HG03565 (cell line): ENCODE measurements around the gene AKAP6.

Source experiments
- ATAC-seq: cut with Tn5 transposase; IDR thresholded peaks from one replicate; pipeline ENCODE4 v1.9.1; 2021; ENCODE audit warnings: mild to moderate bottlenecking, moderate library complexity; ENCODE audit not compliant: unreplicated experiment

The AKAP6 gene

DNA sequence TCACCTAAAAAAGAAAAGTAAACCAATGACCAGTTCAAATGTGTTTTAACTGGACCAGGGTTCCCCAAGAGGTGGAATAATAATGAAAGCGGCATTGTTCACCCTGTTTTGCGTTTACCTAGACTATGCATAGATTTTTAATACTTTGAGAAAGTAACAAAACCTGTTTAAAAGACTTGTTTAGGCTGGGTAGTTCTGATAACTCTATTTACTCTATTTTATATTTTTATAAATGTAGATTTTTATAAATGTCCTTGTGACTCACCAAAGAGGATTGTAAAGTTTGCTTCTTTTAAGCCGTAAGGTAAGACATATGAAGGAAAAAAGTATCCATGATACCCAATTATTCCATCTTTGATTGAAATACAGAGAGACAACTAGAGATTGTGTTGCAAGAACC, 321.6 kb downstream of the AKAP6 start:
- no peak for ATAC-seq

DNA sequence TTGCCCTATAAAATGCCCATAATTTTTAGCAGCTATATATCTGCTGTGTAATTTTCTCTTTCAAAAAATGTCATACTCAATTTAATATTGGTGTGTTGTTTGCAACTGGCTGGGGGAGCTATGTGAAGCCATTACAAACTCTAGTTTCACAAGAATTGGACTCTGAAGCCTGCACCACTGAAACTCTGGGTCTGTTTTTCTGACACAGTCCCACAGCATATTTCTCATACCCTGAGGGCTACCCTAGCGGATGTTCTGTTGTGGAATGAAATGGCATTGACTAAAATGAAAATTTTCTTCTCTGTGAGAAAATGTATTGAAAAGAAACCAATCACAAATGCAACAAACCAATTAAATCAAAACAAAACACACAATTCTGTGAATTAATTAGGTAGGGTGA, 325.0 kb downstream of the AKAP6 start:
- no peak for ATAC-seq

DNA sequence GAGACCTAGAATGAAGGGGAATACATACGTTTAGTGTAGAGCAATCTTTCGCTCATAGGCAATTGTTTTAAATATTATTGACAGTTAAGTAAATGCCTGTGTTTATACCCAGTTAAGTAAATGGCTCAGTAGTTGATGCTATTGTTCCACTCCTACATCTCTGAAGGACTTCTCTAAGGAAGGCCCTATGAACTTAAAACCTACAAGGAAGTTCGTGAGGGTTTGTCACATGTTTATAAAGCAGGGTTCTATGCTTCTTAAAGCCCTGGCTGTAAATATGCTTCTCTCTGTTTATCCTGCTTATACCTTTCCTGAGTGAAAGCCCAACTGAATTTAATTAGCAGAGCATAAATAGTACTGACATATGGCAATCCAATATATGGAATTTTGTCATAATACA, 327.5 kb downstream of the AKAP6 start:
- no peak for ATAC-seq

DNA sequence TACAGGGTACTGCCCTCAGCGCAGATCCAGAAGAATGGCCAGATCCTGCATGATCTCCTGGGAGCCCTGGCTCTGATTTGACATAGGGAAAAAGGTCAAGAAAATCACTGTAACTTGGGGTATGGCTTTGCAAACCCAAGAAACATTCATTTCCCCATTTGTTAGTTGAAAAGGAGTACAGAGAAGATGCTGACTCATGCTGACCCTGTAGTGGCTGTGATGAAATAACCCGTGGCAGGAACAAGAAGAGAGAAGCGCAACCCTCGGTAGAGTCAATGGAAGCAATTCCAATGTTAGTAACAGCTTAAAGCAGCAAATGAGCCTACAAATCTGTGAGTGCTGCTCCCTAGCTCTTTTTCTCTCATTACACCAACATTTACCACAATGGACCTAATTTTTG, 328.0 kb downstream of the AKAP6 start:
- peak; percentile 74 for ATAC-seq

DNA sequence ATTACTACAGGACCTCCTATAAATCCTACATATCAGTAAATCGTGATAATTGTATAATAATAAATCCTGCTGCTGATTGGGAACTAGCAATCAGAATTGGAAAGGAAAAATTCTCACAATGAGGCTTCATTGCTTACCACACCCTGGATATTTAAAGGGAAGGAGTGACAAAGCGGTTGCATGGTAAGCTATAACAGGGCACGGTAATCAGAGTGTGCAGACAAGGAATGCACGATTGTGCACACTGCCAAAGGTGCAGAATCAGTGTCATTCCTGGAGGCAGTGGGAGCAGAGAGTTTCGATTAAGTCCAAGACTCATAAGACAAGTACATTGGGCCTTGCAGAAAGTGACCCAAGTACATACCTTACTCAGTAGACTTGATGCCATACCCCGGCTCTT, 332.1 kb downstream of the AKAP6 start:
- no peak for ATAC-seq

DNA sequence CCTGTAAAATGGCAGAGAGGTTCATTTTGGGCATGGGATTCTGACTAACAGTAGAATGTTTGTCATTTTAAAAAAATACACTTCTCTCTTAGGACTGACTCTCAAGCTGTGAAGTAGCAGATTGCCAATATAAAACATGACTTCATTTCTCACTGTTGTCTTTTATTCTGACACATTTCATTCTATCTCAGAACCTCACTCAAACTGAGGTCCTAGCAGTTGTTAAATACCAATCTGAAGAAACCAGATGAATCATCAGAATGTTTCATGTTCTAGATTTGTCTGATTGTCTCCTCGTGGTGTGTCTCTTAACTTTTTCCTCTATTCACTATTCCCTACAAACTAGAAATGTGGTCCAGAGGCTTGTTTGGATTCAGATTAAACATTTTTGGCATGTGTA, 333.1 kb downstream of the AKAP6 start:
- no peak for ATAC-seq

DNA sequence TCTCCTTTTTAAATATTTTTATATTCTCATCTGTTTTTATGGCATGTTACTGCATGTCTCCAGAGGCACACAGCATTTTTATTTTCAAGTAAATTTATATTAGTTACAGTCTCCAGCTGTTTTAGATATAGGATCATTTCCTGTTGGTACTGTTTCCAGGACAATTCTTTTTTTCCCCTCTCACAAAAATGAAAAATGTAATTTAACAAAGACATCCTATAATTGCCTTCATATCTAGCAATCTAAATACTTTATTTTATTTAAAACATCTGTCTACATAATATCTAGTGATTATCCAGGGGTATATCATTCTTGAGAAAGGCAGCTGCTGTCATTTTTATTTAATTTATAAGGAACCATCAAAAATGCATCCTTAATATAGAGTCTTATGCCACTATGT, 337.2 kb downstream of the AKAP6 start:
- ATAC-seq = no peak

DNA sequence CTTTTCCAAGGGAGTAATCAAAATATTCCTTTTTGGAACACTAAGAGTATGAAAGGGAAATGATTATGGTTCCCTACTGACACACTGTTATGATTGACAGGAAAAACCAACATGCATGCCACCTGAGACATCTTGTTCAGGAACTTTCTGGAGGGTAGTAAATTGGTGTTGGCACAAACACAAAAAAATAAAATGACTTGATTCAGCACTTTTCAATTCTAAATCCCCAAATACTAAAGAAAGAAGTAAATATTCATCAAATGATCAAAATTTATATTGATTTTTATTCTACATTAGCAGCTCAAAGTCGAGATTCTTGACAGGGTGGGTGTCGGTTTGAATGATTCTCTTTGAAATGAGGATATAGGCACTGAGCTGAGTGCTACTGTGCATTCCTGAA, 338.2 kb downstream of the AKAP6 start:
- ATAC-seq = no peak

DNA sequence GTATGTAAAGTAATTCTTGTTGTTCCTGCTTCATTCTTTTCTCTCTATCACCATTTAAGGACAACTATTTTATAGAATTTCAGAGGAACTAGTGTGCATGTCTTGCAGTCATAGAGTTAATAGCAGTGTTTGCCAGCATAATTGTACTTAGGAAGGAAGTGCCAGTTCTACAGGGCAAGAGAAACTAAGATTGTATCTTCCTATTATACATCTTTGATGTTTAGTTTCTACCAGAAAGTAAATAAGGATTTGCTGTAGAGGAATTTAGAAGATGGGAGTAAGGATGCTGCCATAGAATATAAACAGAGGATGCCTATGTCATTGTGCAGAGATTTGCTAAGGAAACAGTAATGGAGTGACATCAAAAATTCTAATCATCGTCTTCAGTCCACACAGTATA, 338.7 kb downstream of the AKAP6 start:
- ATAC-seq = no peak

DNA sequence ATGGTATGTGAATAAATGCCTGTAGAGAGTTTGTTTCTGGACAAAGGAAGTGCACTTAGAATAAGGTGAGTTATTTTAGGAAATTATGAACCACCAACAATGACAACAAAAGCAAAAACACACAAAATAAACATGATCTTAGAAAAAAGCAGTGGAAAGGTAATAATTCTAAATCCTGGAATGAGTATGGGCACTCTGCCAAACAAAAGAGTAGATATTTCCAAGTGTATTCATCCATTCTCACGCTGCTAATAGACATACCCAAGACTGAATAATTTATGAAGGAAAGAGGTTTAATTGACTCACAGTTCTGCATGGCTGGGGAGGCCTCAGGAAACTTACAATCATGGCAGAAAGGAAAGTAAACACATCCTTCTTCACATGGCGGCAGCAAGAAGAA, 340.3 kb downstream of the AKAP6 start:
- no peak for ATAC-seq

DNA sequence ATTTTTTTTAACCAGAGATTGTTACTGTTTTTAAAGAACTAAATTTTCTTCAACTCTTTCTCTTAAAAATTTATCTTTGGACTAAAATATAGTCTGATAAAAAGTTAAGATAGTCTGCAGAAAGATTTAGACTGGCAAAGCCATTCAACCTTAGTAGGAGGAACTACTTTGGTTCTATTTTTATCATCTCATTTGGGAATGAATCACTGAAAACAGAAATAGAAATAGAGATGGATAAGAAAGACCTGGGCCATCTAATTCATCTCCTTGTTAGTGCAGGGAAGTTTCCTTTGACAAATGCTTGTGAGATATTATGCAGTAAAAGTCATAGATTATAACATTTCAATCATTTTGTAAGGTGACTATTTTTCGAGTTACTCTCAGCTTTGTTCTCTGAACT, 346.3 kb downstream of the AKAP6 start:
- no peak for ATAC-seq

DNA sequence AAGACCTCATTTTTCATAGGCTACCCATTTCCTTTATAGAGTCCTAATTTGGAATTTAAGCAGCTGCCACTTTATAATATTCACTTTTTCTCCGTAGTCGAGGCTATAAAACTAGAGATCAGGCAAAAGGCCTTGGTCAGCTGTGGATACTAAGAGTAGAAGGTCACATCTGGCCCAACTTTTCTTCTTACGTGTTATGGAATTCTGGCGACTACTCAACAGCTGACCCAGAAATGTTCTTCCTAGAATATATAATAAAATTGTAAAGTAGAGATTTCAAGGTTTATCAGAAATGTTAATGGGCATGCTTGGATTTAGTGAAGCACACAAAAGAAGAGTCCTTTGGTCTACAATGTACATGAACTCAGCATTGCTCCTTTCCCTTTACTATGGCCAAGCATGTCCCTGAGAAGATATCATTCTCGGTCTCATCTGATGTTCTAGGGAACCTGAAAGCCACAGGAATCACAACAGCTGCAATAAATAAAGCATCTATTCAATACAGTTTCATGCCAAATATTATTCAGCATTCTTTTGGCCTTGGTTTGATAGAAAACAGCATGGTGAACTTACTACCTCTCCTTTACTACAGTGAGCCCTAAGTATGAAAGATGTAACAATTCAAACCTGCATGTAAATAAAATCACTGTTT, 348.2 kb downstream of the AKAP6 start:
- ATAC-seq = no peak

DNA sequence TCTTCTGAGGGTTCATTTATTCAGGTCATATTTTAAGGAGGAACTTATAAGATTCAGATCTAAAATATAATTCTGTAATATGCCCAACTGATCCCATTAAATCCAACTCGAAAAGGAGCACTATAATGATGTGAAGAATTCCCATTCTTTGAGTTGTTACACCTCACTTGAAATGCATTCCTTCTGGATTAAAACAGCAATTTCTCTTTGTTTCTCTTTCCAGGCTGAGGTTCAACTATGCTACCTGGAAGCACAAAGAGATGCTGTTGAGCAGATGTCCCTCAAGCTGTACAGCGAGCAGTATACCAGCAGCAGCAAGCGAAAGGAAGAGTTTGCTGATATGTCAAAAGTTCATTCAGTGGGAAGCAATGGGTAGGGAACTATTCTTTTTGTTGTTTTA, 349.0 kb downstream of the AKAP6 start:
- no peak for ATAC-seq

DNA sequence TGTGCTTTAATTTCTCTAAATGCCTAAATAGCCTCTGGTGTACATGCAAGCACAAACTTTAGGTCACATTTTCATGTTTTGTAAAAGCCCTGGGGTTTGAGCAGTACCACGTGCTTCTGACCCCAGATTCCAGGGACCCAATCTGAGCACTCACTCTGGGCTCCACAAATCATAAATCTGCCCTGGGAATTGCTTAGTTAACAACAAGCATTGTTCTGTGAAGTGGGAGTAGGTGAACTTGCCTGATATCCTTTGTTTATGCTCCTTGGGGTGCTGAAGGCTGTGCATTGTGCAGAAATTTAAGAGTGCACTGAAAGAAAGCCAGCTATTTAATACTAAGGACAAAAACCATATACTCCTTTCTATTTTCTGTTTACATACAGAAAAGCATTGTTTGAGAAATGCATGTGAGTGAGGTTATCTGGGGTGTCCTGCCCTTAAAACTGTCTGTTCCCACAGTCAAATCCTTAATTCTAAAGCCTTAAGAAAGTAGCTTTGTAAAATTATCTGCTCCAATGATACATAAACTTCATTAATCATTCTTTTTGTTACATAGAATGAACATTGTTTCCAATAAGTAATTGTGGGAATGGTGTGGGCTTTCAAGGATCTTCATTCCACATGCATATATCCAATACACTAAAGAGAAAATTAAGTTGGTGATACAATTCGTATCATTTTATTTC, 351.0 kb downstream of the AKAP6 start:
- ATAC-seq = no peak

DNA sequence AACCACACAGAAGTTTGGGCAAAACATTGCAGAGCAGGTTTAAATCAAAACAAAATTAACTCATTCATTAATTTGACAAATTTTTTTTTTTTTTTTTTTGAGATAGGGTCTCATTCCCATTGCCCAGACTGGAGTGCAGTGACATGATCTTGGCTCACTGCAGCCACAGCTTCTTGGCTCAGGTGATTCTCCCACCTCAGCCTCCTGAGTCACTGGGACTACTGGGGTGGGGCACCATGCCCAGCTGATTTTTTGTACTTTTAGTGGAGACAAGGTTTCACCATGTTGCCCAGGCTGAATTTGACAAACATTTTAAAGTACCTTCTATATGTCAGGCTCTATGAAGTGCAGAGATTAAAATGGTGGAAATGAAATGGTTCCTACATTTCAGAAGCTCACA, 352.5 kb downstream of the AKAP6 start:
- ATAC-seq = no peak

DNA sequence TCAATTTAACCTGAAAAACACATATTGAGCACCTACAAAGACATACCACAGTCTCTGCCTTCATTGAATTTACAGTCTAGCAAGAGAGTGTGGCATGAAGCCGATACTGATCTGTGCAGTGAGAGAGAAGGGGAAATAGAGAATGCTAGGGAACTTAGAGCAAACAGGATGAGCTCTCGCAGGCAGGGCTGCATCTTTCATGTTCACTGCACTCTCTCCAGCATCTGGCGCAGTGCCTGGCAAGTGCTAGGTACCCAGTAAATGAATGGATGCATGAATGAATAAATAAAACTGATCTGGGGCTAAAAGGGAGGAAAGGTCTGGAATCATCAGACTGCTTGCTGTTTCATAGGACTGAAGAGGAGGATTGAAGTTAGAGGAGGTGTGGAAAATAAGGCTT, 353.1 kb downstream of the AKAP6 start:
- no peak for ATAC-seq

DNA sequence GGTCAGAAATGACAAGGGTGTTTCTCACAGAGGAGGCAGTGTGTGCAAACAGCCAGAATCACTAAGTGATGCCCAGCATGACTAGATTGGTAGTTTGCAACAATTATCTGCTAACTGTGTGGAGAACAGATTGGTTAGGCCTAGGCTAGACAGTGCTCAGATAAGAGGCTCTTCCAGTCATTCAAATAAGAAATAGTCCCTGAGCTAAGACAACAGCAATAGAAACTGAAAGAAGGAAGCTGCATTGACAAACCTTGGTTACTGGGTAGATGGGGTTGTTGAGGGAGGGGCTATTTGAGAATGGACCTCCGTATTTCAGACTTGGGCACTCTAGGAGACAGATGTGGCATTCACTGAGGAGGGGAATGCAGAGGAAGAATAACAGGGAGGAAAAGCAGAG, 354.6 kb downstream of the AKAP6 start:
- ATAC-seq = peak; percentile 85

DNA sequence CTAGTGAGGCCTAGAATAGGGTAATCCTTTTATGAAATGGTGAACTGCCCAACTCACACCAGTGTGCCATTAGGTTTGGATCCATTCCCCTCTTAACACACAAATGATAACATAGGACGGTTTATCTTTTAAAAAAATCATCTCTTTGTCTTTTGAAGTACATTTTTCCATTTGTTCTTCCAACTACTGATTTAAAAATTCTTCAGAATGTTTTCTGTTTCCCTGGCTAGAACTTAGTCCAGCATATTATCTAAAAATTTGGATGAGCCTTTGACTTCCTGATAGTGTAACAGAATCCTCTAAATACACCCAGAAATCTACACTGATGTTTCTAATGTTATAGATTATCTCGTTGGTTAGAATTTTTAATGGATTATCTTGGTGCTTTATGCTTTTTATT, 359.8 kb downstream of the AKAP6 start:
- no peak for ATAC-seq

DNA sequence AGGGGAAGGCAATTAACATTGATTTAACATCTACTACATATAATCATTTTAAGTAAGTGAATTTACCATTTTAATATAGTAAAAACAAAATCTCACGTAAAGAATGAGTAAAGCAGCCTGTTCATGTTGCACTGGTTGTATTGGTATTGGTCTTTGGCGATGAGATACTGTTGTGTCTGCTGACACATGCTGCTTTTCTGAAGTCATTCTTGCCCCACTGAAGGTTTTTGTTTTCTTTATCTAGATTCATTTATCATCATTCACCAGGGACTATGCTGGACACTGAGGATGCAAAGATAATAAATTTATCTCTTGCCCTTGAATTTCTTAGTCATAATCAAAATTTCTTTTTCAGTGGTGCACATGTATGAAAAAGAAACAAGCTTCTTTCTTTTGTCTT, 363.3 kb downstream of the AKAP6 start:
- no peak for ATAC-seq

DNA sequence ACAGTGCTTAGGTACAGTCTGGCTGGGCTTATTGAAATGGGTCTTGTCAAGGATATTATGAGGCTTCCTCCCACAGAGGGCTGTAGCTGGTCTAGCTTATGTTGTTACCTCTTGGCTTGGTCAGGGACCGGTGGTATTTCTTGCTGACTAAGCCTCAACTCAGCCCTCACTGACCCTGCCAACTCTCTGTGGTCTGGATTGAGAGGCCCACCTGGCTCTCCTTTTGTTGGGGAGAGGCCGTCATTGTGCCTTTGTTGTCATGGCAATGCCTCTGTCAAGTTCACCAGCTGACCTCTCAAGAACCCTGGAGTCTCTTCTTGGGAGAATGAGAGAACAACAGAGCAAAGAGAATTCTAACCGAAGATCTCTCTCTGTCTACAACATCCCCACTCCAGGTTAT, 364.0 kb downstream of the AKAP6 start:
- ATAC-seq = no peak

DNA sequence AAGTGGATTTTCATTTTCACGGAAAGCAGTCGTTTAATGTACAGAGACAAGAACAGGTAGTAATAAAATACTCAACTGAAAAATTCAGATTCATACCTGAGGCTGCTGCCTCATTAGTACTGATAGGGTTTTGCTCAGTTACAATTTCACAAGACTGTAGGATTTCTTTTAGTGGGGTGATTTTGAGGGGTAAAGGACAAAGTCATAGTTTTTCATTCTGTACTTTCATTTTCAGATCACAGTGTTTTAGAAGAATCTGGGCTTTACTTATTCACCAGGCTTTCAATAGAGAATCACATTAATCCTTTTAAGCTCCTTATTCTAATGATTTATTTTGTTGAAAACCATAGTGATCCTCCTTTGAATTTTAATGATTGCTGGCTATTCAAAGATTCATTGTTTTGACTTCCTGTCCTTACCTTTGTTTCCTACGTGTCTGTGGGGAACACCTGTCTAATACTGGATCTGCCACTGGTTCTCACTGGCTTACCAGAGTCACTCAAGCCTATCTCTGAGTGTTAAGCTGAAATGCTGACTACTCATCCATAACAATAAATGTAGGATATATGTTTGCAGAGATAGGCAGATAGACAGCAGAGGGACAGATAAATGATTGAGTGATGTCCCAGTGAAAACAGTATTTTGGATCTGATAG, 365.8 kb downstream of the AKAP6 start:
- ATAC-seq = no peak

DNA sequence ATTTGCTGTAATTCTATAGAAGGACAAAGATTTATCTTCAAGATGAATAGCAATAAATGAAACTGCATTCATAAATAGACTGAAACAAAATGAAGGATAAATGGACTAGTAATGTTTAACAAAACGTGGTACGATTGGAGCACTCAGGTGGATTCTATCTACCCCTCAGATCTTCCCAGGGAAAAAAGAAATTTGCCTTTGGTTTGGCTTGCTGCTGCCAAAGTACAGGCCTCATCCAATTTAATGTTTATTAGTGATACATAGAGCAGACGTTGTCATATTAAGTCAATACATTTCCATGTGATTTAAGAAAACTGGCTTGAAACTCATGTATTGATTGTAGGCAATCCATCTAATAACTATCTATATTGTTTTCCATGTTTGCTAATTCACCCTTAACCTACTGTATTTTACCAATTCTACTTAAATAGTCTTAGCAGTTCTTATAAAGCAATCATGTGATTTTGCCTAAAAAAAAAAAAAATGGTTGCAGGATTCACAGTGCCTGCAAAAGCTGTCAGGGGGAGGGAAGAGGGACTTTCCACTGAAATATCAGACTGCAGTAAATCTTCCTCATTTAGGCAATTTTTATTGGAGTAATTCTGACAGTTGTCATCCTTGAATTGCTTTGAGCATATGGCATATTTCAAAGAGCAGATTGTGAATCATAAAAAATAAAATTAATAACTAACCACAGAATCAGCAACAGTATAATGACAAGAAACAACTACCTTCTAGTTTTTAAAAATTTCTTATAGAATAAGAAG, 367.4 kb downstream of the AKAP6 start:
- ATAC-seq = no peak
